ENCODE results near the gene METTL24.
A peak's percentile ranks its signal among the peaks of the same experiment; 100 is the strongest.
"Not testable (repeated sequence)": the region's sequence is repeated elsewhere in the genome, so short reads cannot be mapped to it uniquely, and the experiment has no call there.

METTL24 gene

DNA sequence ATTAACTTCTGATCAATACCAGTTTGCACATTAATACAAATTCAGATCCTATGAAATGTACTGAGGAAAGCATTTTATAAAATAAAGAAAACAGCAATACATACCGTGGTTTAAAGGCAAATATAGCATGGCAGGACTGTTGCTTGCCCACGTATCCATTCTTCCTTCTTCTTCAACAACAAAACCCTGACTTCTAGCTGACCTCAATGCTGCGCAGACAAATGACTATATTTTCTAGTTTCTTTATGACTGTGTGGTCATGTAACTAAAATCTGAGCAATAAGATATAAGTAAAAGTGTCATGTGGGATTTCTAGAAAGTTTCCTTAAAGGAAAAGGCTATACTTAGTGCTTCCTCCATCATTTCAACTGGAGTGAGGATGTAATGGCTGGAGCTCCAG lies 92.9 kb downstream of the METTL24 start:
- DNase-seq (ENCODE audit: low spot score): no peak

DNA sequence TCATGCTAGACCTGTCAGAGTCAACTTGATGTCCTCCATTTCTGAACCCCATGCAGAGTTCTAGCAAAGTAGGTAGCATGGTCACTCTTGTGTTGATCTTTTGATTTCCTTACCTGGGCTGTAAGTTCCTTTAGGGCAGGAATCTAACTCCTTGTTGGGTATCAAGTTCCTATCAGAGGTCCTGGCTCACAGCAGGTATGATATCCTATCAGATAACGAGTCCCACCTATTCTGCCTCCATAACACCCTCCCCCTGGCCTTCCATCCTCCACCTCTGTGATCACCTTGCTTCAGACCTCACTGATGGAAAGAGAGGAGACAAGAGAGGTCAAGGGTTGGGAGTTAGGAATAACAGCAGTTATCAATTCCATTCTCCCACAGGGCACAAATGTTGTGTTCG lies 101.8 kb downstream of the METTL24 start:
- no peak for DNase-seq (ENCODE audit: low spot score)

DNA sequence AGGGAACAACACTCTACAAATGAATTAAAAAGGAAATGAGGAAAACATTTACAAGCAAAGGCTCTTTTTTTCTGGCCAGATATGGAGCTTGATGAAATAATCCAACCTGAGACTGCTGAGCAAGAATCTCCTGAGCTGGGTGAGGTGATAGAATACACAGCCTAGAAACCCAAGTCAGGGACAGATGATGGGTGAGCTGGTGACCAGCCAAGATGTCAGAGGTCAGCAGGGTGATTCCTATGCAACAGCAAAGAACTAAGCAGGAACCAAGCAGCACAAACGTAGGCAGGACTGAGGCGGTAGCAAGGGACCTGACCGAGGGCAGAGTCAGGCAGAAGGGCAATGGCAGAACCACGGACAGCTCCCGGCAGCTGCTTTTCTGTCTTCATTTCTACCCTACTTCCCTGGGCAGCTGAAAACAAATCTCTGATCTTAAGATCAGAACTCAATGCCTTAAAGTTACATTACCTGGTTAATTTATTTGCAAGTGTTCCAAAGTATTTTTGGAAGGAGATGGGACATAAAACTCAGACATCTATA lies 102.9 kb downstream of the METTL24 start:
- DNase-seq (ENCODE audit: low spot score): peak; percentile 26

DNA sequence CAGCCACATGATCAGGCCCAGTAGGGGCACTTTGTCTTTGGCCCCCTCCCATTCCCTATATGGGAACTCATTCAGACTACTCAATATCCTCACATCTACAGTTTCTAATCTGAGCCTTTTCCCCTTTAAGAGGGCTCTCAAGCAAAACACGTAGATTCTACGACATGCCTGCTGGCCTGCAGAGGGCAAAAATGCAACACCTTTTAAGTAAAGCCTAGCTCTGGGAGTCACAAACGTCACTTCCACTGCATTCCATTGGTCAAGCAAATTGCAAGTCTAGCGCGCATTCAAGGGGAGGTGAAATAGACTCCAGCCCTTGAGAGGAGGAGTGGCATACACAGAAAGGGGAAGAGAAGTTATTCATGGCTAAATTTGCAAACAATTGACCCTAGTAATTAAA lies 107.3 kb downstream of the METTL24 start:
- DNase-seq (ENCODE audit: low spot score): no peak

DNA sequence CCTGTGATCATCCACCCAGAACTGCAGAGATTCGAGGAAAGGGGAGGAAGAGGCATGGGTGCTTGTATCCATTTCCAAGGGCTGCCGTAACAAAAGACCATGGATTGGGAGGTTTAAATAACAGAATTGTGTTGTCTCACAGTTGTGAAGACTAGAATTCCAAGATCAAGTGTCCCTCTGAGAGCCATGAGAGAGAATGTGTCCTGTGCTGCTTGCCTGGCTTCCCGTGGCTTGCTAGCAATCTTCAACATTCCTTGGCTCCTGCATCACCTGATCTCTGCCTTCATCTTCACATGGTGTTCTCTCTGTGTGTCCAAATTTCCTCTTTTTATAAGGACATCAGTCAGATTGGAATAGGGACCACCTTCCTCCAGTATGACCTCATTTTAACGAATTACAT lies 108.1 kb downstream of the METTL24 start:
- no peak for DNase-seq (ENCODE audit: low spot score)

DNA sequence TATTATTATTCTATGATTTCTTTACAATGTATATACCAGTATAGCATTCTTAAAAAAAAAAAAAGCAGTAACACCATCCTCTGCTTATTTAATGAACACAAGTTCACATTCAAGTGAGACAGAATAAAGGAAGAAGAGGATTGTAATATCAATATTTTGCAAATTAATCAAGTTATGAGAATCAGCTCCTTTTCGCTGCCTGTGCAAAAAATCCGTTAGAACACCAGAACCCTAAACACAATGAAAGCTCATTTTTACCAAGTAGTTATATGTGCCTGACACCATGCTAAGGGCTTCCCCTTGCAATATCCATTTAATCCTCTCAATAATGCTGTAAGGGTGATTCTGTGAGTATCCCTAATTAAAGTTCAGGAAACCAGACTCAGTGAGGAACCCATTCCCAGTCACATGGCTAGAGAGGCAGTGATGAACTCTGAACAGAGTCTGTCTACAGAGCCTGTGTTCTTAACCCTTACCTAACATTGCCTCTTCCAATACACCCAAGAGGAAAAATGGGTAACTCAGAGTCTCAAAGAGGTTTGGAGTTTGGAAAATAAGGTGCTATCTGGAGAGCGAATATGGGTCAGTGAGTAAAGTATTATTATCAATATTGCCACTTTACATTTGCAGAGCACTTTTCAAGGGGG lies 111.1 kb downstream of the METTL24 start:
- no peak for DNase-seq (ENCODE audit: low spot score)

DNA sequence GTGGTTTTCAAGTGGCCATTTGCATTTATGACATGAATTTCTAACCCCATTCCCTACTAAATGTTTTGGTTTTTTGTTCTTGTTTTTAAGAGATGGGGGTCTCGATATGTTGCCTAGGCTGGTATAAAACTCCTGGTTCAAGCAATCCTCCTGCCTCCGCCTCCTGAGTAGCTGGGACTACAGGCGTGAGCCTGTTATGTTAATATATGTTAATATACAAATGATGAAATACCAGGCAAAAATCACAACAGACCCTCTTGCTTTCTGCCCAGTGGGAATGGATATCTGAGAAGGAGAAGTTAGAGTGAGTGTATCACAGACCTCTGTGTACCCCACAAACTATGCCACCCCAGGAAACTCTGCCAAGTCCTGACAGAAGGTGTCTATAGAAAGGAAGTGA lies 111.8 kb downstream of the METTL24 start:
- DNase-seq (ENCODE audit: low spot score): no peak

DNA sequence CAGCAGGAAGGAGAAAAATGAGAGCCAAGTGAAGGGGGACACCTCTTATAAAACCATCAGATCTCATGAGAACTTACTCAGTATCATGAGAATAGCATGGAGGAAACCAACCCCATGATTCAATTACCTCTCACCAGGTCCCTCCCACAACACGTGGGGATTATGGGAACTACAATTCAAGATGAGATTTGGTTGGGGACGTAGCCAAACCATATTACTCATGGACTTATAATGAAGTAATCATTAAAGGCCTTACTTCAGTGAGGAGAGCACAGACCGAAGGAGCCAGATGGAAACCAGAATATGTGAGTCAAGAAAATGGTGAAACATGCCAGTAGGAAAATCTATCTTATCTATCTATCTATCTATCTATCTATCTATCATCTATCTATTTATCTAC lies 113.5 kb downstream of the METTL24 start:
- DNase-seq (ENCODE audit: low spot score): not testable (repeated sequence)

DNA sequence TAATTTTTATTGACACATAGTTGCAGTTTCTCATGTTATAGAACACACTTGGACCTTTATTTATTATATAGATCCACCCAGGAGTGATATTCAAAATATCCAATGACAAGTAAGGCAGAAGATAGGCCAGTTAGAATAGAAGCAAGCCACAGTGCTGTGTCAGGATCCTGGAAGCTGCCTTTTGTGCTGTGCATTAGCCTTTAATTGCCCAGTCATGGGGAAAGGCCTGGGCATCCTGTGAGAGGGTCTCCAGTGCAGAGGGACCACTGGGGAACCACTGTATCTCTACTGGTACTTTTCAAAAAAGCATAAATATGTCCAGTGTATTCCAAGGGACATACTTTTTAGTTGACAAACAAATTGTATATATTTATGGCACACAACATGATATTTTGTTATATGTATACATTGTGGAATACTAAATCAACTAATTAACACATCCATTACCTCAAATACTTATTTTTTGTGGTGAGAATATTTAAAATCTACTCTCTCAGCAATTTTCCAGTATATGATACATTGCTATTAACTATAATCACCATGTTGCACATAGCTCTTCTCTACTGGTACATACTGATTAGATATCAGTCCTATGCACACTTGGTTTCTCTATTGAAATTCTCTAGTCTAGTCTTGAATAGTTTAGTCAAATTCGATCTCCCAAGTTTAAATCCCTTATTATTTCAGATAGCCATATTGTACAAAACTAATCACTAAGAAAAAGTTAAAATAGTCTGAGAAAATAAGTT lies 118.4 kb downstream of the METTL24 start:
- DNase-seq (ENCODE audit: low spot score): no peak

DNA sequence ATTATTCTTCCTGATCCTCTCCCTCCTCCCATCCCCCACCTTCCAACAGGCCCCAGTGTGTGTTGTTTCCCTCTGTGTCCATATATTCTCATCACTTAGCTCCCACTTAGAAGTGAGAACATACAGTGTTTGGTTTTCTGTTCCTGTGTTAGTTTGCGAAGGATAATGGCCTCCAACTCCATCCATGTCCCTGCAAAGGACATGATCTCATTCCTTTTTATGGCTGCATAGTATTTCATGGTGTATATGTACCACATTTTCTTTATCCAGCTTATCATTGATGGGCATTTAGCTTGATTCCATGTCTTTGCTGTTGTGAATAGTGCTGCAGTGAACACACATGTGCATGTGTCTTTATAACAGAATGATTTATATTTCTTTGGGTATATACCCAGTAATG lies 122.1 kb downstream of the METTL24 start:
- not testable (repeated sequence) for DNase-seq (ENCODE audit: low spot score)

DNA sequence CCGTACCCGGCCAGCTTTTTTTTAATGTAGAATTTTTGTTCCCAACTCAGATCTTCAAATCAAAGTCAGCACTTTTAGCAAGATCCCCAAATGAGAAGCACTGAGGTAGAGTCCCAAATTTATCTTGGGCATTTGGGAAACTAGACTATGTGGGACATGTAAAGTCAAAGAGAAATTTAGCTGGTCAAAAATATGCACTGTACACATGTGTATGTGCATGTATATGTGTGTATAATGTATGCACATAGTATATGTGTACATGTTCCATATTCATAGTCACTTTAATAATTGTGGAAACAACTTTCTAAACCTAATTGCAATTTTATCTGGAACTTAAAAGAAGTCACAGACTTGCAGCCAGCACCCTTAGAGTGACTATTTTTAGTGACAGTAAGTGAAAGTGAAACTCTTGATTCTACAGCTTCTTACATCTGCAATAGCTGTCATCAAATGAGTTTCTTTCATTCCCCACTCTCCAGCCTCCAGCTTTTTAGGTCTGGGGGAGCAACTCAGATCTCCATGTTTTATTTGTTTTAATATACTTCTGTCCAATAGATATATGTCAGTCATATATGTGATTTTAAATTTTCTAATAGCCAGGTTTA lies 124.3 kb downstream of the METTL24 start:
- peak; percentile 70 for DNase-seq (ENCODE audit: low spot score)

DNA sequence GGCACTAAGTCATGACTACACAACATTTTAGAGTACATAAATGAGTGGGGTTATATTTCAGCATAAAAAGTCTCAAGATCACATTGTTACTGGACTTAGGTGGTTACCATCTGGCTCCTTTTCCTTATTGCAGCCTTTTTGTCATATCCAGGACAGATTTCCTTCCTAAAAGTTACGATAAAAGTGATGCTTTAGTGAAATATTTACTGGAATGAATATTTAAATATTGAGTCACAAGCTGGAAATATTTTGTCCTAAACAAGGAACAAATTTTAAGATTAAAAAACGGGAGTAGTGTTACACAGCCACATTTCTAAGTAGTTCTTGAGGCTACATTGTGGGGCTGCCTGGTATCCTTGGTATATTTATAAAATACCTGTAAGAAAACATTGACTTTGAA lies 125.7 kb downstream of the METTL24 start:
- no peak for DNase-seq (ENCODE audit: low spot score)

DNA sequence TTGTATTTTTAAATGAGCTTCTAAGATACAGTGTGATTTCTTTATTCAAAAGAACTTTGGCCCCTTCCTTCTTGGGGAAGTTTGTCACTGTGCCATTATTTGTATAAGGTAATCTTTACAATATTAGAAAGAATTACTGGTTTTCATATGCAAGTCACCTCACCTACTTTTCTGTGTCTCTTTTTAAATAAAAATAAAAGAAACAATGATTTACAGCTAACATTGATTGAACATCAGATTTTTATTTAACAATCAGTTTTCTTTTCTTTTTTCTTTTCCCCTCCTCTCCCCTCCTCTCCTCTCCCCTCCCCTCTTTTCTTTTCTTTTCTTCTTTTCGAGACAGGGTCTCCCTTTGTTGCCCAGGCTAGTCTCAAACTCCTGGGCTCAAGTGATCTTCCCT lies 131.9 kb downstream of the METTL24 start:
- DNase-seq (ENCODE audit: low spot score): no peak

DNA sequence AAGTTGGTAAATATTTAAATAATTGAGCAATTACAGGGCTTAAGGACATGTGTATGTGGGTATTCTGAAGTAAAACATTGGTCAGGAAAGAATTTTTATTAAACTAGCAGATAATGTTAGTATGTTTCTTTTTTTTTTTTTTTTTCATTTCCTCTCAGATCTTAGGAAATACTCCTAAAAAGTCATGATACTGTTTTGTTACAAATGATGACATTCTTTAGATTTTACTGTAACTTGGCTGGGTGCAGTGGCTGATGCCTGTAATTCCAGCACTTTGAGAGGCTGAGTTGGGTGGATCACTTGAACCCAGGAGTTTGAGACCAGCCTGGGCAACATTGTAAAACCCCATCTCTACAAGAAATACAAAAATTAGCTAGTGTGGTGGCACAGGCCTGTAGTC lies 136.4 kb downstream of the METTL24 start:
- DNase-seq (ENCODE audit: low spot score): no peak

DNA sequence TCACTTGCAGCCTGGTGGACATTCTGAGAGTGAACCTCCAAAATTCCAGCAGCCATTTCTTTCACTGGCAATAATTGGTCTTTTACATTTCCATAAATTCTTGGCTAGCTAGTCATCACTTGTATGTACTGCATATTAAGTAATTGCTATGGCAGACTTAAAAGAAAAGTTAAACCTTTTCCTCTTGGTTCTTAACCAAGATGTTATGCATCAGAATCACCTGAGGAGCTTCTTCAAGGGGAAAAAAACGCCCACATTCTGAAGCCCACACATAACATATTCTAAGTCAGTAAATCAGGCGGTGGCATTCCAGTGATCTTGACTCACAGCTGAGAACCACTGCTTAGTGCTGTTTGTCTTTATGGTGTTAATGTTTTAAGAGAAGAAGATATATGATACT lies 140.9 kb downstream of the METTL24 start:
- DNase-seq (ENCODE audit: low spot score): no peak

DNA sequence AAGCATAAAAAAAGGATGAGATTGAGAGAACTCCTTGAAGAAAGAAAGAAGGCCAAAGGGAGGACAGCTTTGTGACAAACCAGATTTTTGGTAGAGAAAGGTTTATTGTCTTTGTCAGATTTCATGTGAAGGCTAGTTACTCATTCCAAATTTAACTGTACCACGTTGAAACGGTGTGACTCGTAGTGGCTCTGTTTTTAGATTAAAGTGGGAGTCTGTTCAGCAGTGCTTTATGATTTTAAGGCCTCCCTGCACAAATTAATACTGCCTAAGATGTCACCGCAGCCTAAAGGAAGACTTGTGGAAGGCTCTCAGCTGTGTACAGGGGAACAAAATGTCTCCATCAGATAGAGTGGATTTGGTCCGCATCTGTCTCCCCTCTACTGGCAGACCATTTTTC lies 142.0 kb downstream of the METTL24 start:
- DNase-seq (ENCODE audit: low spot score): no peak

DNA sequence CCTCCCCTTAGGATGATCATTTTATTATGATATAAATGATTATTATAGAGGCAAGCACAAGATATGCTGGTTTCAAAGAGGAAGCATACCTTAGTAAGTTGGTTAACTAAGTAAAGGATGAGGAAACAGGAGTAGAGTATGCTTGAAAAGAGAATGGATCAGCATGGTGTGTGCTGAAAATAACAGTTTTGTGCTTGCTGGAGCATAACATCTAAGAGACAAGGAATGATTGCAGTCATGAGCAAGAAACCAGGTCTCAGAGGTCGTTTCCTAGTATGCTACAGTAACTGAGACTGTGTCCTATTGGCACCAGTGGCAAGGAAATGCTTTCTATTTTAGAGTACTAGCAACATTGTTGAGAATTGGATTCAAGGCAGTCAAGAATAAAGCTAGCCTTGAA lies 143.8 kb downstream of the METTL24 start:
- DNase-seq (ENCODE audit: low spot score): no peak

DNA sequence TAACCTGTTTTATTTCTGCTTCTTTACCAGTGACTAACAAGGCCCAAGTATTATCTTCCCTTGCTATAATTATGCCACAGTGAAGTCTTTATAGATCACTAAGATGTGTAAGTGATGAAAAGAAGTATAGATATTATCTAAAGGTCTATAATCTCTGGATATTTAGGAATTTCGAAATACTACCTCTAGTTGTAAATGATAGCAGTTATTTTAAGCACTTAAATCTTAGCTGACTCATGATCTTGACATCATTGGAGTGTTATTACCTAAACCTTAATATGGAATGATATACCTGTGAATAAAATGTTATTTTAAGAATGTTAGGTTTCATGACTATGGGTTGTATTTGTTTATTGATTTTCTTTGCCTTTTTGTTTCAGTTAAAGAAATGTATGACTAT lies 146.4 kb downstream of the METTL24 start:
- DNase-seq (ENCODE audit: low spot score): no peak

DNA sequence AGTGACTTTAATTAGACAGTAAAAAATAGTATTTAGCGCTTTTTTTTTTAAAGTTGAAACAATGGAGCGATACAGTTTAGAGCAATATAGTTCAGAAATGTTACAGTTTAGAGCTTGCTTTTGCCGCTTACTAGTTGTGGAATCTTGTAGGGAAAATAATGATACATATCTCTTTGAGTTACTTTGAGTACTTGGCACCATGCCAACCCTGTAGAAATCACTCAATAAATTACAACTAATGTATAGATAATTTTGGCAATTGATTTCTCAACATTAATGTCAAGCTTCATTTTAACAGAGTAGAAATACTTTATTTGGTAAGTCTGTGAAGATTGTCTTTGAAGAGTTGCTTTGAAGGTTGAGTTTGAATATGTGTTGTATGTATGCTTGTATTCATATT lies 150.5 kb downstream of the METTL24 start:
- no peak for DNase-seq (ENCODE audit: low spot score)

DNA sequence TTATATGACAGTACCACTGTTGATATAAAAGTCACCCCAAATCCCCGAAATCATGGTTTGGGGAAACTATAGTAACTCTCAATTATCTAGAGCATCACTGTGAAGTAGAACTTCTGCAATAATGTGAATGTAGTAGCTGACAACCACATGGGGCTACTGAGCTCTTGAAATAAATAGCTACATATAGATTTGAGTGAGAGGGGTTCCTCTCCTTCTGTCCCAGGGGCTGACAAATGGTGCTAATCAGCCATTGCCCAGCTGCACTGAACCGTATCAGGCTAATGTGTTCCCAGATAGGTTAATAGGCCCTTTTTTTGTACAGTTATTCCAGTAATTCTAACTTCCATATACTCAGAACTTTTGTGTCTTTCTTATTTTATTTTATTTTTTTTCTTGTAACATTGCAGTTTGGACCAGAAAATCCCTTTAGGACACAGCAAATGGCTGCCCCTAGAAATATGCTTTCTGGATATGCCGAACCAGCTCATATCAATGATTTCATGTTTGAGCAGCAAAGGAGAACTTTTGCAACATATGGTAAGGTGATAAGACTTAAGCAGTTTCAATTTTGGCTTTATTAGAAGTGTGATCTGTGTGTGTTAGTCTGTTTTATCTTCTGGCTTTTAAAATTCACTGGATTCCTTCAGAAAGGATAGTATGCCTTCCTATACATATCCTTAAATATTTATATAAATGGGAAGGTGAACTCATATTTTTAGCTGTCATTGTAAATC lies 156.8 kb downstream of the METTL24 start:
- DNase-seq (ENCODE audit: low spot score): no peak

DNA sequence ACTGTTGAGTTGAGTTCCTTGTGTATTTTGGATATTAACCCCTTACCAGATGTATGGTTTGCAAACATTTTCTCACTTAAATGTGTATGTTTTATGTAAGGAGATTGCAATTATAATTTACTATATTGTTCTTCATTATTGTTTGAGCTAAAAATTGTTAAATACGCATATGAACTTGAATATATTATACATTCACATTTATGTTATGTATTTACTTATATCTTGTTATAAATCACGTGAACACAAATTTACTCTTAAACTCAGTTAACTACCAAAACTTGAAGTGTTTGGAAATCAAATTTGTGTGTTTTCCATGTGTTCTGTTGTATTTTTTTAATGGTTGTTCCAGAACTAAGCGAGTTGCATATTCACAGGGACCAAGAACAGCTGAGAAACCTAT lies 159.6 kb downstream of the METTL24 start:
- no peak for DNase-seq (ENCODE audit: low spot score)

DNA sequence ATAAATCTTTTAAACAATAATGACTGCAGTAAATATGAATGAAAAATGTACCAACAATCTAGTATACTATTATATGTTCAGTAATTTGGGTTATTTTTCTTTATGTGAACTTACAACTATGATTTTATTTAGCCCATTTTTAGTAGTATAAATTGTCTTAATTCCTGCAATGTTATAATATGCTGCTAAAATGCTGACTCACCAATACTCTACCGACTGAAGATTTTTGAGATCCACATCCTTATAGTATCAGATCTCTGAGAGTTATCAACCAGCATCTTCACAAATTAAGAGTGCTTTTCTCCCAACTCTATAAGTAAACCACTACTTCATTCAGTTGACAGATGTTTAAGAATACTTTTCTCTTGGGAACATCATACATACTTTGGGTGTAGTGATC lies 161.3 kb downstream of the METTL24 start:
- no peak for DNase-seq (ENCODE audit: low spot score)

DNA sequence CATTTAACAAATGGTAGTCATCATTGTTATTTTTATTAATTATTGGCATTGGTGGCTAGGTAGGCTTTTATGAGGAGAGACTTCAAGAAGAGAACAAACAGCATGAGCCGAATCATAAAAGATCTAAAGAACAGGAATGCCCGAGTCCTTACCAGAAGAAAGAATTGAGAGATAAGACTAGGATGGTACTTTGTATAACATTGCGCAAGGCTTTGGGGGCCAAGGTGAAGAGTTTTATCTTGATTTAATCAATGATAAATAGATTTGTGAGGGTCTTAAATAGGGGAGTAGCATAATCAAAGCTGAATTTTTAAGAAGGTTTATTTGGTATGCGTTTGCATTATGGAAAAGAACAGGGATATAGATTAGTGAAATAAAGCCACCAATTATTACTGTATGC lies 162.5 kb downstream of the METTL24 start:
- DNase-seq (ENCODE audit: low spot score): no peak

Data from NAMALWA (cell line).